GM18508 (cell line): ENCODE measurements around the gene TNFRSF11A.

Source experiments
- ATAC-seq: cut with Tn5 transposase; IDR thresholded peaks from one replicate; pipeline ENCODE4 v1.9.1; 2021; ENCODE audit warnings: moderate number of reproducible peaks; ENCODE audit not compliant: insufficient read depth, unreplicated experiment

TNFRSF11A gene

GRCh38 chr18:62341473-62341872 is 16.4 kb downstream of the TNFRSF11A start:
- no peak for ATAC-seq

- no peak for ATAC-seq
These were observed 17.8 kb downstream of the TNFRSF11A start for GRCh38 chr18:62342884-62343283.

- no peak for ATAC-seq
These were observed 18.2 kb downstream of the TNFRSF11A start for GRCh38 chr18:62343316-62343715.

GRCh38 chr18:62345909-62346308 is 20.8 kb downstream of the TNFRSF11A start:
- ATAC-seq = peak; percentile 55

- ATAC-seq = peak; percentile 12
These were observed 21.4 kb downstream of the TNFRSF11A start for GRCh38 chr18:62346333-62347088.

GRCh38 chr18:62347089-62347506 is 22.0 kb downstream of the TNFRSF11A start:
- ATAC-seq = no peak

GRCh38 chr18:62348474-62348873 is 23.4 kb downstream of the TNFRSF11A start:
- no peak for ATAC-seq

GRCh38 chr18:62353170-62353569 is 28.1 kb downstream of the TNFRSF11A start:
- no peak for ATAC-seq

- no peak for ATAC-seq
These were observed 29.0 kb downstream of the TNFRSF11A start for GRCh38 chr18:62354151-62354550.

- no peak for ATAC-seq
These were observed 32.1 kb downstream of the TNFRSF11A start for GRCh38 chr18:62357079-62357719.

- ATAC-seq = no peak
These were observed 35.7 kb downstream of the TNFRSF11A start for GRCh38 chr18:62360805-62361204.

- no peak for ATAC-seq
These were observed 36.2 kb downstream of the TNFRSF11A start for GRCh38 chr18:62361288-62361687.

- ATAC-seq = no peak
These were observed 39.4 kb downstream of the TNFRSF11A start for GRCh38 chr18:62364558-62364957.

- ATAC-seq = no peak
These were observed 40.3 kb downstream of the TNFRSF11A start for GRCh38 chr18:62365420-62365819.

GRCh38 chr18:62366992-62367391 is 41.9 kb downstream of the TNFRSF11A start:
- no peak for ATAC-seq

- no peak for ATAC-seq
These were observed 43.0 kb downstream of the TNFRSF11A start for GRCh38 chr18:62368100-62368499.

- no peak for ATAC-seq
These were observed 44.1 kb downstream of the TNFRSF11A start for GRCh38 chr18:62369129-62369644.

- no peak for ATAC-seq
These were observed 45.3 kb downstream of the TNFRSF11A start for GRCh38 chr18:62370366-62370765.

- ATAC-seq = no peak
These were observed 46.3 kb downstream of the TNFRSF11A start for GRCh38 chr18:62371436-62371835.

- peak; percentile 67 for ATAC-seq
These were observed 47.0 kb downstream of the TNFRSF11A start for GRCh38 chr18:62372156-62372555.

GRCh38 chr18:62372882-62373281 is 47.8 kb downstream of the TNFRSF11A start:
- no peak for ATAC-seq
